HepG2 (cell line): ENCODE data around the gene GNRH2. TPM values are rescaled to one million over a fixed set of nuclear protein-coding genes. Genes with fewer than 3 reads are reported as not detected.

Source experiments
- ATAC-seq: fragments of 200-7000 bp; cut with Tn5 transposase; 3 replicates; pipeline ENCODE4 v1.9.1; 2020; ENCODE audit warnings: mild to moderate bottlenecking, moderate library complexity
- BruUV-seq: library from RNA; stranded (reverse); fragments of 400-500 nt; replicated peaks from 2 replicates; lab custom pipeline; 2021; lab: Mats Ljungman, UMichigan
- CTCF ChIA-PET: fragments of 300-600 bp; formaldehyde crosslinking; extraction: SDS; loops from one replicate; lab custom pipeline; 2021; ENCODE audit warnings: low total read pairs, inconsistent platforms, low intra/inter-chr PET ratio; lab: Yijun Ruan, JAX
- POLR2A ChIA-PET: fragments of 350-600 bp; sonication (Branson Sonifier 250); formaldehyde crosslinking; loops from one replicate; lab custom pipeline; 2020; ENCODE audit warnings: antibody characterized with exemption, inconsistent platforms; lab: Yijun Ruan, JAX
- DNase-seq: peaks from one replicate; pipeline ENCODE4 v3.0.0-alpha.2; 2015; ENCODE audit warnings: low spot score
- FAIRE-seq: peaks from 3 replicates; lab custom pipeline; 2011; peaks lifted over from hg19 to GRCh38; lab: Jason Lieb, UNC
- H2AFZ ChIP-seq: one replicate; pipeline ENCODE4 v1.6.1; 2011; ENCODE audit warnings: low read length, inconsistent platforms
- H3K27ac ChIP-seq: fragments of 300-600 bp; 3 replicates; pipeline ENCODE4 v1.8.0; 2011; ENCODE audit warnings: mixed run types, mild to moderate bottlenecking, mixed read lengths, low read length, inconsistent platforms; ENCODE audit not compliant: insufficient read depth; ENCODE audit errors: extremely low read length
- H3K27me3 ChIP-seq, 2 experiments: fragments of 200-600 bp in 1 of 2; 2 replicates in 1 of 2; 3 replicates in 1 of 2; pipeline versions ENCODE4 v1.6.0 to v1.8.0; 2011; ENCODE audit warnings: low read length in 2 of 2, mild to moderate bottlenecking in 2 of 2, moderate library complexity in 2 of 2, inconsistent platforms in 1 of 2; ENCODE audit not compliant: insufficient read depth in 2 of 2, control insufficient read depth in 1 of 2
- H3K36me3 ChIP-seq, 2 experiments: fragments of 200-600 bp in 1 of 2; replicated peaks in 1 of 2; 2 replicates in 1 of 2; 3 replicates in 1 of 2; pipeline versions ENCODE4 v1.5.1 to v1.8.0; 2011; ENCODE audit warnings: low read length in 2 of 2, inconsistent platforms in 1 of 2; ENCODE audit not compliant: insufficient read depth in 2 of 2, control insufficient read depth in 1 of 2
- H3K4me1 ChIP-seq: 2 replicates; pipeline ENCODE4 v1.5.1; 2012; ENCODE audit warnings: low read length, inconsistent platforms; ENCODE audit not compliant: insufficient read depth
- H3K4me2 ChIP-seq: 2 replicates; pipeline ENCODE4 v1.6.0; 2011; ENCODE audit warnings: low read depth, low read length, inconsistent platforms
- H3K4me3 ChIP-seq, 3 experiments: fragments of 200-600 bp in 1 of 3; sonication (generic), shearing (Covaris generic) in 1 of 3; replicated peaks in 1 of 3; 2 replicates each; pipeline ENCODE4 v1.5.1; 2011 to 2016; ENCODE audit warnings: low read length in 3 of 3, inconsistent platforms in 2 of 3, low read depth in 2 of 3, mild to moderate bottlenecking in 2 of 3, control low read depth in 1 of 3, mixed read lengths in 1 of 3; ENCODE audit not compliant: insufficient read depth in 1 of 3
- H3K79me2 ChIP-seq: one replicate; pipeline ENCODE4 v1.6.1; 2011; ENCODE audit warnings: low read length, inconsistent platforms; ENCODE audit not compliant: insufficient read depth
- H3K9ac ChIP-seq: 2 replicates; pipeline ENCODE4 v1.6.0; 2011; ENCODE audit warnings: mild to moderate bottlenecking, low read depth, low read length, inconsistent platforms; ENCODE audit not compliant: insufficient read depth
- H3K9me3 ChIP-seq: 2 replicates; pipeline ENCODE4 v1.5.1; 2012; ENCODE audit warnings: mild to moderate bottlenecking, low read length
- H4K20me1 ChIP-seq: 2 replicates; pipeline ENCODE4 v1.6.0; 2011; ENCODE audit warnings: inconsistent platforms, mild to moderate bottlenecking, low read length, moderate library complexity; ENCODE audit not compliant: insufficient read depth
- HES4 ChIP-seq: sonication (generic); formaldehyde crosslinking; IDR thresholded peaks from 2 replicates; pipeline ENCODE4 v1.9.0; 2021; ENCODE audit warnings: mild to moderate bottlenecking, missing genetic modification reagents, borderline replicate concordance
- MZF1 ChIP-seq: sonication (generic); formaldehyde crosslinking; IDR thresholded peaks from 2 replicates; pipeline ENCODE4 v1.8.1; 2023; ENCODE audit warnings: mild to moderate bottlenecking, missing genetic modification reagents, borderline replicate concordance
- RBFOX2 ChIP-seq: fragments of 200-400 bp; formaldehyde crosslinking; IDR thresholded peaks from 2 replicates; pipeline ENCODE4 v1.6.1; 2017; ENCODE audit warnings: low read depth, mild to moderate bottlenecking, low read length
- SMARCC2 ChIP-seq: fragments of 450-650 bp; IDR thresholded peaks from 2 replicates; pipeline ENCODE4 v1.6.1; 2017; ENCODE audit warnings: antibody characterized with exemption, mild to moderate bottlenecking
- SRY ChIP-seq: sonication (generic); formaldehyde crosslinking; IDR thresholded peaks from 2 replicates; pipeline ENCODE4 v1.8.0; 2022; ENCODE audit warnings: mild to moderate bottlenecking, missing genetic modification reagents
- TBL1XR1 ChIP-seq: fragments of 150-350 bp; IDR thresholded peaks from 2 replicates; pipeline ENCODE4 v1.6.1; 2014; ENCODE audit warnings: borderline replicate concordance, low read length; ENCODE audit not compliant: partially characterized antibody
- TEF ChIP-seq: sonication (generic); formaldehyde crosslinking; IDR thresholded peaks from 2 replicates; pipeline ENCODE4 v1.5.0; 2020; ENCODE audit warnings: missing genetic modification reagents
- ZNF280D ChIP-seq: sonication (generic); formaldehyde crosslinking; IDR thresholded peaks from 2 replicates; pipeline ENCODE4 v1.5.1; 2020; ENCODE audit warnings: mild to moderate bottlenecking, missing genetic modification reagents
- ZNF30 ChIP-seq: sonication (generic); formaldehyde crosslinking; IDR thresholded peaks from 2 replicates; pipeline ENCODE4 v1.5.0; 2020; ENCODE audit warnings: mild to moderate bottlenecking, missing genetic modification reagents
- ZNF503 ChIP-seq: sonication (generic); formaldehyde crosslinking; IDR thresholded peaks from 2 replicates; pipeline ENCODE4 v1.4.0; 2020; ENCODE audit warnings: missing genetic modification reagents
- ZNF615 ChIP-seq: sonication (generic); formaldehyde crosslinking; IDR thresholded peaks from 2 replicates; pipeline ENCODE4 v1.5.0; 2020; ENCODE audit warnings: mild to moderate bottlenecking, missing genetic modification reagents, borderline replicate concordance
- ZNF660 ChIP-seq: sonication (generic); formaldehyde crosslinking; IDR thresholded peaks from 2 replicates; pipeline ENCODE4 v1.5.1; 2020; ENCODE audit warnings: mild to moderate bottlenecking, low read depth, missing genetic modification reagents, borderline replicate concordance
- ZNF782 ChIP-seq: sonication (generic); formaldehyde crosslinking; IDR thresholded peaks from 2 replicates; pipeline ENCODE4 v1.4.0; 2020; ENCODE audit warnings: missing genetic modification reagents, mild to moderate bottlenecking, borderline replicate concordance
- WGBS: methylation state at CpG from one replicate; pipeline ENCODE4 v1.1.6; 2017; ENCODE audit warnings: low lambda C conversion rate; 5-methylcytosine and 5-hydroxymethylcytosine counted together
- in situ Hi-C: cut with HindIII; loops from 2 replicates; pipeline ENCODE4 v1.10.0; 2017; ENCODE audit warnings: low pct_unique_long_range_greater_than_20kb; ENCODE audit not compliant: extremely low pct_ligation_motif_present
- intact Hi-C: fragments of 100-400 bp; cut with micrococcal nuclease; formaldehyde crosslinking; loops from one replicate; pipeline ENCODE4 v1.10.0; 2022; ENCODE audit not compliant: unreplicated experiment
- polyA plus RNA-seq, 8 experiments: library from polyadenylated mRNA; depleted of rRNA in 3 of 8; stranded (reverse) in 7 of 8; unstranded in 1 of 8; fragments of >200 nt; fragmentation: Illumina TruSeq in 4 of 8; extraction: Trizol in 4 of 8; gene quantifications; 2 replicates each; pipeline versions ENCODE4 v1.2.1 to v1.2.3, GENCODE V29; 2011 to 2016; ENCODE audit warnings: low read depth in 4 of 8, missing spikeins in 1 of 8, mixed read lengths in 1 of 8; ENCODE audit not compliant: insufficient read depth in 1 of 8
- total RNA-seq, 5 experiments: library from RNA; depleted of rRNA; stranded (reverse); fragments of >200 nt; fragmentation: Illumina TruSeq; extraction: Trizol; gene quantifications; 2 replicates each; pipeline ENCODE4 v1.2.3, GENCODE V29; 2016; ENCODE audit warnings: low read depth in 1 of 5

The GNRH2 gene
- total and polyA plus RNA-seq, 2 of the 13 experiments (the other 11 are each of a cell fraction or from before 2014, with no cell fraction given): 0.28 TPM; not detected in 1

DNA sequence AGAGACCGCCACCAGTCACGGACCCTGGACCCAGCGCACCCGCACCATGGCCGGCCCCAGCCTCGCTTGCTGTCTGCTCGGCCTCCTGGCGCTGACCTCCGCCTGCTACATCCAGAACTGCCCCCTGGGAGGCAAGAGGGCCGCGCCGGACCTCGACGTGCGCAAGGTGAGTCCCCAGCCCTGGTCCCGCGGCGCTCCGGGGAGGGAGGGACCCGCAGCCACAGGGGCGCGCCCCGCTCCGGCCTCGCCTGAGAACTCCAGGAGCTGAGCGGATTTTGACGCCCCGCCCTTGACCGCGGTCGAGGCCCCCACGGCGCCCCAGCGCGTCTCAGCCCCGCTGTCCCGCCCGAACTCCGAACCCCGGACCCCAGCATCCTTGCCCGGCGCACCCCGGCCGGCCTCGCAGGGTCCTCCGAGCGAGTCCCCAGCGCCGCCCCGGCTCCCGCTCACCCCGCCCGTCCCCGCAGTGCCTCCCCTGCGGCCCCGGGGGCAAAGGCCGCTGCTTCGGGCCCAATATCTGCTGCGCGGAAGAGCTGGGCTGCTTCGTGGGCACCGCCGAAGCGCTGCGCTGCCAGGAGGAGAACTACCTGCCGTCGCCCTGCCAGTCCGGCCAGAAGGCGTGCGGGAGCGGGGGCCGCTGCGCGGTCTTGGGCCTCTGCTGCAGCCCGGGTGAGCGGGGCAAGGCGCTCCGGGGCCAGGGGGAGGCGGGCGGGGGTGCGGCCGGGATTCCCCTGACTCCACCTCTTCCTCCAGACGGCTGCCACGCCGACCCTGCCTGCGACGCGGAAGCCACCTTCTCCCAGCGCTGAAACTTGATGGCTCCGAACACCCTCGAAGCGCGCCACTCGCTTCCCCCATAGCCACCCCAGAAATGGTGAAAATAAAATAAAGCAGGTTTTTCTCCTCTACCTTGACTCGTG lies 28.4 kb downstream of the GNRH2 start, which contains the start of gene OXT:
Gene OXT (plus strand): TSS at position 11 of the 920 bp plus-strand sequence. CDS start 36 bp downstream, at position 47.
- peaks cover 71% of the 10 kb centered on the region for H3K4me1 ChIP-seq
- intact Hi-C loops: no loop called here
- peak within 1 kb of the TSS in 1 of 3 experiments; percentile 32; a peak in 1 of 6 replicates for H3K4me3 ChIP-seq
- H3K79me2 ChIP-seq: no peaks in the 10 kb centered on the region
- DNase-seq (no peak), FAIRE-seq (no peak), ATAC-seq (no peak; the same call in 2 of the 3 replicates)
- H3K9ac ChIP-seq: no peak within 1 kb of the TSS
- no peaks in the 10 kb centered on the region for H3K9me3 ChIP-seq
- ChIA-PET POLR2A (no interaction called here), CTCF (no interaction called here)
- WGBS: 89% methylated on average over 95 of the region's 95 CpGs
- no peaks in the 10 kb centered on the region for H4K20me1 ChIP-seq
- no peak within 1 kb of the TSS for H3K4me2 ChIP-seq
- H2AFZ ChIP-seq: no peak within 1 kb of the TSS
- H3K27me3 ChIP-seq: peaks cover 4 to 12% of the 10 kb centered on the region in 2 experiments; a peak in 2 of 5 replicates
- BruUV-seq: no TSS peak
- in situ Hi-C loops: no loop called here
- H3K27ac ChIP-seq: no peak within 1 kb of the TSS
- H3K36me3 ChIP-seq: no peaks in the 10 kb centered on the region
- TF ChIP-seq TEF (CRISPR knock-in tag) (no peak), ZNF280D (CRISPR knock-in tag) (no peak), ZNF615 (CRISPR knock-in tag) (no peak), SMARCC2 (no peak), HES4 (0 out of 2 replicates have a peak, but pooled peaks have one; percentile 25), ZNF782 (CRISPR knock-in tag) (no peak), MZF1 (no peak), TBL1XR1 (no peak), RBFOX2 (no peak), SRY (CRISPR knock-in tag) (no peak), ZNF503 (CRISPR knock-in tag) (no peak), ZNF660 (CRISPR knock-in tag) (no peak), ZNF30 (CRISPR knock-in tag) (no peak)
